SH-SY5Y (cell line): ENCODE data around the gene DDC.

Experiments used
- GATA2 ChIP-seq: IDR thresholded peaks from 2 replicates; pipeline ENCODE4 v1.6.1; 2011; ENCODE audit warnings: mild to moderate bottlenecking, low read depth, low read length
- GATA3 ChIP-seq: IDR thresholded peaks from 2 replicates; pipeline ENCODE4 v1.6.1; 2011; ENCODE audit warnings: low read depth, mild to moderate bottlenecking, low read length, moderate library complexity

The DDC gene

DNA sequence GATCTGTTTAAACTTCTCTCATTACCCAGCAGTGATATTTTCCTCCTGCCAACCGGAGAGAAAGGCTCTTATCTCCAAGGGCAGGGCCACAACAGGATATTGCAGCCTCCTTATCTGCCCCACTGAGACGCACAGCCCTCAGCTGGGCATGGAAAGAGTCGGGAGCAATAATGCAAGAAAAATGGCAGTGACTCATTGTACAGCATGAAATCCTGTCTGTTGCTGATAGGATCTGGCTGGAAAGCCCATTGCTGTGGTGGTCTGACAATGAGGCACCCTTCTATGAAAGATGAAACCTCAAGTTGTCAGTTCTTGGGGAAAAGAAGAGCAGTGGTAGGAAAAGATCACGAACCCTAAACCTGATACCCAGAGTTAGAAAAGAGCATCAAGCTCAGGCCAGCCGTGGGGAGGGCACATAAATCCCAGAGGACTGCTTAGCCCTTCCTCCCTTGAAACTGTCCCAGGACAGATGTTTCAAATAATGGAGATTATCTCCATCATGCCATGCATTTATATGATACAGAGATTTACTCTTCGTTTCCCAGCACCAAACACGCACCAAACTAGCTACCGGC, 68.0 kb downstream of the DDC start:
- TF ChIP-seq GATA2 (peak; percentile 97), GATA3 (peak; percentile 95)

- TF ChIP-seq GATA3 = no peak
- TF ChIP-seq GATA2 = no peak
These were observed 68.6 kb downstream of the DDC start for GRCh38 chr7:50496569-50496968.

- no peak for TF ChIP-seq GATA2
These were observed 69.5 kb downstream of the DDC start for GRCh38 chr7:50495746-50496145.

DNA sequence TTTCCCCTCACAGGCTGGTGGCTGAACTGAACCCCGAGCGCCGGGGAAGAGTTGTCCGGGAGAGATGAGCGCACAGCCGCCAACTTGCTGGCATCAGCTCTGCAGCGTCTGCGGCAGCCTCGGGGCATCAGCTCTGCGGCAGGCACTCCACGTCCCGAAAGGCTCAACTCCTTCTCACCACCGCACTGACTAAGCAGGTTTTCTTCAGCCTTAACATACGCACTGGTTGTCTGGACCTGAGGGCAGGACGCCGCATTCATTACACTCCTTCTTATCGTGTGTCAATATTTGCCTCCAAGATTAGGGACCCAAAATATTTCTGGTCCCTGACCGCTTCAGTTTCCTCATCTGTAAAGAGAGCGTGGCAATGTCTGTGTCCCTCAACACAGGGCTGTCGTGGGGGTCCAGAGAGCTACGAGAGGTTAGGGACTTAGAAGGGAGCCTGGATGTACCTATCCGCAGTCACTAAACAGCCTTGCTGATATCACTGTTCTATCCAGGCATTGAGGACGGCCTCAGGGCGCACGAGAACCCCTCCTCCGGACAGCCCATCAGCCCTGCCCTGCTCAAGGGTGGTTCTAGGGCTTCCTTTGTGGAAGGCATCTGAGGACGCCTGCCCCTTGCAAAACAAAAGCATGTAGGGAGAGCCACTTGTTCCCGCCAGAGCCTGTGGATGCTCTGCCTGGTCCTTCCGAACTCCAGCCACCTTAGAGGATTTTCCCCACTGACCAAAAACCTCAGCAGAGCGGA, 72.3 kb downstream of the DDC start:
- TF ChIP-seq GATA3 (no peak), GATA2 (no peak)

DNA sequence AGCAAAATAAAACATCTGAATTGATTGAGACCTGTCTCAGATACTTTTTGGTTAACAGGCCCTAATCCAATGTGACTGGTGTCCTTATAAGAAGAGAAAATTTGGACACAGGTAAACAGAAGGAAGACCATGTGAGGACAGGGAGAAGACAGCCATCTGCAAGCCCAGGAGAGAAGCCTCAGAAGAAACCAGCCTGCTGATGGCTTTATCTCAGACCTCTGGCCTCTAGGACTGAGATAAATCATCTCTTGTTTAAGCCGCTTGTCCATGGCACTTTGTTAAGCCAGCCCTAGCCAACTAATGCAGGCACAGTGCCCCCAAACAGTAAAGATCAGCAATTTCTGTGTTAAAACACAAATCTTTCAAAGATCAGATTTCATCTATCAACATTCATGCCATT, 73.3 kb downstream of the DDC start:
- TF ChIP-seq GATA3 (no peak), GATA2 (no peak)

DNA sequence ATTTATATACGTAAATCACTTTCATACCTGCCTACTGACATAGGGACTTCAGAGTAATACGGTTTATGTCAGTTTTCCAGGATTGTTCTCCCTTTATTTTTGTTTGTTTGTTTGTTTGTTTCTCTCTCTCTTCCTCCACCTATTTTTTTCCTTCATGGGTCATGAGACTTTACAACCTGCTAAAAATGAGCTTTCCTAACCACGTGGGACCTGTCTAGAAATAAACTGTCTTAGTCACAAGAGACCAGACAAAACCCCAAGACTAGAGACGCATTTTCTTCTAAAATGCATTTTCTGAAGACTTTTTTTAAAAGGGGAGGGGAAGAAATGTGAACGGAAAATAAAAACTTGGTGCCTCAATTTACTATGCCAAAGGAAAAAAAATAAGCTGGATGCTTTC, 74.0 kb downstream of the DDC start:
- no peak for TF ChIP-seq GATA3
- no peak for TF ChIP-seq GATA2

GRCh38 chr7:50488379-50488778, 76.8 kb downstream of the DDC start:
- TF ChIP-seq GATA3 = no peak
- no peak for TF ChIP-seq GATA2

DNA sequence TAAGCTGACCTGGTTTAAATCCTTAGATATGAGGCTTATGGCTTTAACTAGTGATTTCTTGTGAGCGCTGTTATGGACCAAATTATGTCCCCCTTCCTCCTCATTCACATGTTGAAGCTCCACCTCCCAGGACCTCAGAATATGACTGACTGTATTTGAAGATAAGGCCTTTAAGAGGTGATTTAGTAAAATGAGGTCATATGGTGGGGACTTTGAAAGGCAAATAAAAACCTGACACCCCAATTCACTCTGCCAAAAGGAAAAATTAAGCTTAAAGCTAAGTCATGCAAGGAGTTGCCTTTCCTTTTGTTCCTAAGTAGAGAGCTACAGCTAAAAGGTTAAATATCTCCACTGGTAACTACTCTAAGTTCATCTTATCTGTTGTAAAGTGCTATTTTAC, 78.7 kb downstream of the DDC start:
- no peak for TF ChIP-seq GATA2
- no peak for TF ChIP-seq GATA3

DNA sequence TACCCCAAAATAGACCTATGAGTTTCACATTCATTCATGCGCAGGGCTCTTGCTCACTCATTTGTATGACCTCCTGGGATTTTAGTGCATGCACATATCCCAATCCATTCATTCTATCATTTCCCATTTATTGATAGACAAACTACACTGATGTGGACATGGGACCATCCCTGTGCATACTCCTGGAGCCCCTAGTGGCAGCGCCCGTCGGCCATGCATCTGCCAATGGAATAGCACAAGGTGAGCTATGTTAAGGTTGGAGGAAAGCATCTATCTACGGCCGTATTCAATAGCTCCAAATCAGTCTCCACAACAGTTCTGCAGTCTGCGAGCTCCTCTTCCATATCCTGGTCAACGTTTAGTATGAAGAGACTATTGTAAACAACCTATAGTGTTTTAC, 83.3 kb downstream of the DDC start:
- TF ChIP-seq GATA2 = no peak
- TF ChIP-seq GATA3 = no peak

GRCh38 chr7:50480797-50481196, 84.4 kb downstream of the DDC start:
- TF ChIP-seq GATA2 = no peak
- no peak for TF ChIP-seq GATA3

DNA sequence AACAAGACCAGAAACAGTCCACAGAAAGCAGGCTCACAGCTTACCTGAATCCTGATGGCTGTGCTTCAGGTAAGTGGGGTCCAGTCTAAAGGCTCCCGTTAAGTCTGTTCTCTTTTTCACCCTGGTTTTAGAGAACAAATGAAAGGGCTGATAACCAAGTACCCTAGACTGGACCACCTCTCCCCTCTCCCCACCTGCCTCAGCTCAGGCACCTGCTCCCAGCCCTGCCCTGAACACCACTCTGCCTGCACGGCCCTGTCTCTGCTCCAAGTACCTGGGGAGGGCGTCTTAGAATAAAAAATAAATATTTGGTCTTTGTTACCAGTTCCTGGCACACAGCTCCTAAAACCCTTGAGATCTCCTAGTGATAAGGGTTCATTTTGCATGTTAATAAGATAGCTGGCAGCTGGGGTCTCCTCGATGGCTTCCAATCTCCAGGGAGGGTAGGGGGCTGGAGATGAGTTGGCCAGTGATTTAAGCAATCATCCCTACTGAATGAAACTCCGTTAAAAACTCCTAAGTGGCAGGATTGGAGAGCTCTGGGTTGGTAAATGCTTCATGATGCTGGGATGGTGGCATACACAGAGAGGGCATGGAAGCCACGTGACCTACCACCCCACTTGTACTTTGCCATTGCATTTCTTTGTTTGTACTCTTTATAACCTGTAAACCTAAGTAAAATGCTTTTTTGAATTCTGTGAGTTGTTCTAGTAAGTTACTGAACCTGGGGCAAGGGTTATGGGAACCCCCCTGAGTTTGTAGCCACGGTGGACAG, 85.3 kb downstream of the DDC start:
- TF ChIP-seq GATA2 = 0 out of 2 replicates have a peak, but pooled peaks have one; percentile 31
- TF ChIP-seq GATA3 = no peak

- TF ChIP-seq GATA3 (no peak), GATA2 (no peak)
These were observed 87.6 kb downstream of the DDC start for GRCh38 chr7:50477640-50478039.

DNA sequence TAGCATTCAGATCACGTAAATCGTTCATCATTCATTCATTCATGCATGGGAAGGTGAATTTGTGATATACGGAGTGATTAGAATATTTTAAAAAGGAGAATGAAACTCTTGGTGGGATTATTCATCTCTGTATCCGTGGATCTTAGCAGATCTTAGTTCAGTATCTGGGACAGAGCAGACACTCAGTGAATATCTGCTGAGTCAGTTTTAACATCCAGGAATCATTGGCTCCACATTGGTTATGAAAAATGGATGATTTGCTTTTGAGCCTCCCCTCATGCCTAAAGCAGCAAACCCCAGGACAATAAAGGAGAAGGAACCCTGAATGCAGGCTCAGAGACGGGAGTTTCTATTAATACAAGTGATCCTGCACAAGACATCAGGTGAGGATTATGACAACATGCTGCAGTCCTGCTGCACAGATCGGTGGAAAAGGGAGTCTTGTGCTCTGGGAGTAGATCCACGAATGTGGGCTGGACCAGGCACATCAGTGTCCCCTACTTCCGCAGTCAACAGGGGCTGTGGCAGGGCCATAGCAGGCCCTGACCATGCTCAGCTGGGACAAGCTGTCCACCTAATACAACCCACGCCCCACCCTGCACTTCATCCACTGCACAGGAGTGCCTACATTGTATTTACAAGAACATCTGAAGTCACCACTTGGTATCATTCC, 88.1 kb downstream of the DDC start:
- TF ChIP-seq GATA3 = no peak
- no peak for TF ChIP-seq GATA2

- no peak for TF ChIP-seq GATA2
- no peak for TF ChIP-seq GATA3
These were observed 89.9 kb downstream of the DDC start for GRCh38 chr7:50475340-50475739.
